Colonic mucosa (tissue), 4 donors: ENCODE data around the gene CUL9. TPM values are rescaled to one million over a fixed set of nuclear protein-coding genes. Genes with fewer than 3 reads are reported as not detected.

Experiments
- DNase-seq: peaks from one replicate; pipeline ENCODE4 v3.0.0-alpha.2; 2020
- H3K27ac ChIP-seq: fragments of 200-600 bp; one replicate; pipeline ENCODE4 v1.8.0; 2021
- H3K27me3 ChIP-seq: fragments of 200-600 bp; one replicate; pipeline ENCODE4 v1.8.0; 2021
- H3K36me3 ChIP-seq: fragments of 200-600 bp; one replicate; pipeline ENCODE4 v1.8.0; 2021
- H3K4me1 ChIP-seq: fragments of 200-600 bp; one replicate; pipeline ENCODE4 v1.8.0; 2021; ENCODE audit warnings: mild to moderate bottlenecking
- H3K4me3 ChIP-seq: fragments of 200-600 bp; one replicate; pipeline ENCODE4 v1.8.0; 2021
- H3K9ac ChIP-seq, 2 donors: one replicate each; pipeline ENCODE4 v1.7.0; 2013; ENCODE audit warnings: control low read depth in 2 of 2, low read depth in 2 of 2, low read length in 2 of 2
- H3K9me3 ChIP-seq: fragments of 200-600 bp; one replicate; pipeline ENCODE4 v1.8.0; 2021
- intact Hi-C: fragments of 100-400 bp; cut with DNase I; formaldehyde crosslinking; loops from one replicate; pipeline ENCODE4 v1.14.1; 2022
- total RNA-seq, 2 donors: library from RNA; stranded (reverse); fragmentation: NEBNext Ultra II Directional in 1 of 2; extraction: Animal tissue kit (Norgen Biotek cat#: 25700) in 1 of 2; gene quantifications; one replicate each; pipeline ENCODE4 v1.2.1, GENCODE V29; 2021
- TF ChIP-seq, protein P1 (sequence below): fragments of 200-600 bp; IDR thresholded peaks from one replicate; pipeline ENCODE4 v1.8.0; 2022; ENCODE audit warnings: antibody characterized with exemption, mild to moderate bottlenecking
- donor health status: healthy.
- donor health status: DM: no; HTN: no; CAD: no.
- donor health status: DM: no; HTN: no; CAD: no.

CUL9 gene
- total RNA-seq, 2 donors from 2014 or later, result 23.4 to 36.9 TPM

DNA sequence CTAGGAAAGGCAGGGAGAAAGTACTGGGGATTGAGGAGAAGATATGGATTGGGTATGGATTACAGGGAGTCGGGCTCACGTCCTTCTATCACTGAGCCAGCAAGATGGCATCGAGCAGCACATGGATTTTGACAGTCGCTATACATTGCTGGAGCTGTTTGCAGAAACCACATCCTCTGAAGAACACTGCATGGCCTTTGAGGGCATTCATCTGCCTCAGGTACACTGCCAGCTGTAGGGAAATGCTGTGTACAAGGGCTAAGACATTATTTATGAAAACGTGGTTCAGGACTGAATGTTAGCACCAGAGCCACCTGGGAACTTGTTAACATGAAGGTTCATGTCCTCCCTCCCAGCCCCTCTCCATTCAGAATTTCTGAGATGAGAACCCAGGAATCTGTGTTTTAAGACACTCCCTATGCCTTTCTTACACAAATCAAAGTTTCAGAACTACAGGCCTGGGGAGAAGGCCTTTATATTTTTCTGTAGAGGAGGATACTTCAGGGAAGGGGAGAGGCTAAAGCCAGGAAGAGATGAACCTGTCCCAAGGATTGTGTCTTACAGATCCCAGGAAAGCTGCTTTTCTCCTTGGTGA is 3.5 kb downstream of the CUL9 start:
- TF ChIP-seq, protein P1, sequence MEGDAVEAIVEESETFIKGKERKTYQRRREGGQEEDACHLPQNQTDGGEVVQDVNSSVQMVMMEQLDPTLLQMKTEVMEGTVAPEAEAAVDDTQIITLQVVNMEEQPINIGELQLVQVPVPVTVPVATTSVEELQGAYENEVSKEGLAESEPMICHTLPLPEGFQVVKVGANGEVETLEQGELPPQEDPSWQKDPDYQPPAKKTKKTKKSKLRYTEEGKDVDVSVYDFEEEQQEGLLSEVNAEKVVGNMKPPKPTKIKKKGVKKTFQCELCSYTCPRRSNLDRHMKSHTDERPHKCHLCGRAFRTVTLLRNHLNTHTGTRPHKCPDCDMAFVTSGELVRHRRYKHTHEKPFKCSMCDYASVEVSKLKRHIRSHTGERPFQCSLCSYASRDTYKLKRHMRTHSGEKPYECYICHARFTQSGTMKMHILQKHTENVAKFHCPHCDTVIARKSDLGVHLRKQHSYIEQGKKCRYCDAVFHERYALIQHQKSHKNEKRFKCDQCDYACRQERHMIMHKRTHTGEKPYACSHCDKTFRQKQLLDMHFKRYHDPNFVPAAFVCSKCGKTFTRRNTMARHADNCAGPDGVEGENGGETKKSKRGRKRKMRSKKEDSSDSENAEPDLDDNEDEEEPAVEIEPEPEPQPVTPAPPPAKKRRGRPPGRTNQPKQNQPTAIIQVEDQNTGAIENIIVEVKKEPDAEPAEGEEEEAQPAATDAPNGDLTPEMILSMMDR, result no peak
- H3K9me3 ChIP-seq, result no peaks in the 10 kb centered on the region
- no peaks in the 10 kb centered on the region for H3K36me3 ChIP-seq
- no peaks in the 10 kb centered on the region for H3K27me3 ChIP-seq
- DNase-seq, result no peak
- H3K9ac ChIP-seq, result no peak overlapping the region
- intact Hi-C loops, result no loop called here
- no peak overlapping the region for H3K4me3 ChIP-seq
- H3K4me1 ChIP-seq, result no peaks in the 10 kb centered on the region
- H3K27ac ChIP-seq, result no peak overlapping the region

DNA sequence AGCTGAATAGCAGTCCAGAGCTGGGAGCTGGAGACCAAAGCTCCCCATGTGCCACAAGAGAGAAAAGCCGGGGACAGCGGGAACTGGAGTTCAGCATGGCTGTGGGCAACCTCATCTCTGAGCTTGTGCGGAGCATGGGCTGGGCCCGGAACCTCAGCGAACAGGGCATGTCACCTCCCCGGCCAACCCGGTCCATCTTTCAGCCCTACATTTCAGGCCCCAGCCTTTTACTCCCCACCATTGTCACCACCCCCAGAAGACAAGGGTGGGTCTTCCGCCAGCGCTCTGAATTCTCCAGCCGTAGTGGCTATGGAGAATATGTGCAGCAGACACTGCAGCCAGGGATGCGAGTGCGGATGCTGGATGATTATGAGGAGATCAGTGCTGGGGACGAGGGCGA is 4.0 kb downstream of the CUL9 start:
- Histone ChIP-seq H3K36me3 (no peaks in the 10 kb centered on the region), H3K4me1 (no peaks in the 10 kb centered on the region)

DNA sequence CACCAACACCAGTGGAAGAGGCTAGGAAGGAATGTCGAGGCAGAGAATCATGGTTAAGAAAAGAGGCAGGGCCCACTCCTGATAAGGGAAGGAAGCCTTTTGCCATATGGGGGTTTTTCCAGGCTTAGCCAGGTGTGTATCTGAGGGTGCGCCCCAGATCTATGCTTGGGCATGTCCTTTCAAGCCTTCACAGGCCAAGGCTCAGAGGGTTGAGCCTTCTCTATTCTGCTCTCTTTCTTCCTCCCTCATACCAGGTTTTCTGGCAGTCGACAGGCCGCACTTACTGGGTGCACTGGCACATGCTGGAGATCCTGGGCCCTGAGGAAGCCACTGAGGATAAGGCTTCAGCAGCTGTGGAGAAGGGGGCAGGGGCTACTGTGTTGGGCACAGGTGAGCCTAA is 4.7 kb downstream of the CUL9 start:
- DNase-seq, result no peak
- Histone ChIP-seq H3K4me1 (no peaks in the 10 kb centered on the region), H3K27me3 (no peaks in the 10 kb centered on the region), H3K4me3 (no peak overlapping the region), H3K36me3 (no peaks in the 10 kb centered on the region), H3K9me3 (no peaks in the 10 kb centered on the region), H3K9ac (no peak overlapping the region), H3K27ac (no peak overlapping the region)
- intact Hi-C loops, result no loop called here
- TF ChIP-seq, protein P1, result no peak

More for the DNA sequence above, 4.0 kb downstream of the CUL9 start:
- no peak overlapping the region for H3K4me3 ChIP-seq
- intact Hi-C loops, result no loop called here
- H3K9me3 ChIP-seq, result no peaks in the 10 kb centered on the region
- DNase-seq, result no peak
- TF ChIP-seq, protein P1, result no peak
- H3K27me3 ChIP-seq, result no peaks in the 10 kb centered on the region
- H3K27ac ChIP-seq, result no peak overlapping the region
- no peak overlapping the region for H3K9ac ChIP-seq

DNA sequence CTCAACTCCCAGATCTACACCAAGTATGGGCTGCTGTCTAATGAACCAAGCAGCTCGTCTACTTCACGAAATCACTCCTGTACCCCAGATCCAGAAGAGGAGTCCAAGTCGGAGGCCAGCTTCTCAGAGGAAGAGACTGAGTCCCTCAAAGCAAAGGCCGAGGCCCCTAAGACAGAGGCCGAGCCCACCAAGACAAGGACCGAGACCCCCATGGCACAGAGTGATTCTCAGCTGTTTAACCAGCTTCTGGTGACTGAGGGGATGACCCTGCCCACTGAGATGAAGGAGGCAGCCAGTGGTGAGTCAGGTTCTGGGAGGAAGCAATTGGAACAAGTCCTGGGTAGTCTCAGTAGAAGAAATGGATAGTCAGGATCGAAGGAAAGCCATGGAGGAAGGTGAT is 5.8 kb downstream of the CUL9 start:
- intact Hi-C loops, result no loop called here
- Histone ChIP-seq H3K9me3 (no peaks in the 10 kb centered on the region), H3K4me1 (no peaks in the 10 kb centered on the region), H3K4me3 (no peak overlapping the region), H3K36me3 (no peaks in the 10 kb centered on the region), H3K27ac (no peak overlapping the region), H3K9ac (no peak overlapping the region), H3K27me3 (no peaks in the 10 kb centered on the region)
- DNase-seq, result no peak
- TF ChIP-seq, protein P1, result no peak

DNA sequence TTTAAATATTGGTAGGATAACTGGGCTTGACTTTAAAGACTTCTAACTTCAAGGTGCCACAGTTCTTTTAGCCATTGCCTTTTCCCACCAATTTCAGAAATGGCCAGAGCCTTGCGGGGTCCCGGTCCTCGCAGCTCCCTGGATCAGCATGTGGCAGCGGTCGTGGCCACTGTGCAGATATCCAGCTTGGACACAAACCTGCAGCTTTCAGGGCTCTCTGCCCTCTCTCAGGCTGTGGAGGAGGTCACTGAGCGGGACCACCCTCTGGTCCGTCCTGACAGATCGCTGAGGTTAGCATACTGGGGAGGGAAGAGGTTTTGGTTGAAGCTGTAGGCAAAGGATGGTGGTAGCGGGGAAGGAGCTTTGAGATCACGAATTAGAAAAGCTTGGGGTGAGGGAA is 6.4 kb downstream of the CUL9 start:
- no peak for DNase-seq
- Histone ChIP-seq H3K36me3 (no peaks in the 10 kb centered on the region), H3K4me1 (no peaks in the 10 kb centered on the region), H3K9me3 (no peaks in the 10 kb centered on the region), H3K4me3 (no peak overlapping the region), H3K9ac (no peak overlapping the region), H3K27ac (no peak overlapping the region), H3K27me3 (no peaks in the 10 kb centered on the region)
- intact Hi-C loops, result no loop called here
- TF ChIP-seq, protein P1, result no peak
